MM.1S (cell line): ENCODE measurements around the gene ZC2HC1C.

Source experiments
- DNase-seq: peaks from one replicate; pipeline ENCODE4 v3.0.0-alpha.2; 2015
- H2AFZ ChIP-seq: fragments of 300-600 bp; sonication (generic); 2 replicates; pipeline ENCODE4 v1.6.0; 2016; ENCODE audit warnings: antibody characterized with exemption, low read length
- H3F3A ChIP-seq: fragments of 300-600 bp; sonication (generic); 2 replicates; pipeline ENCODE4 v1.6.1; 2016; ENCODE audit warnings: mild to moderate bottlenecking, antibody characterized with exemption, low read length, moderate library complexity, mixed read lengths; ENCODE audit not compliant: insufficient read depth
- H3K27ac ChIP-seq: fragments of 300-600 bp; sonication (generic); 2 replicates; pipeline ENCODE4 v1.5.1; 2016; ENCODE audit warnings: mild to moderate bottlenecking, low read length
- H3K27me3 ChIP-seq: fragments of 300-600 bp; sonication (generic); replicated peaks from 2 replicates; pipeline ENCODE4 v1.6.0; 2016; ENCODE audit warnings: low read length; ENCODE audit not compliant: insufficient read depth
- H3K36me3 ChIP-seq: fragments of 300-600 bp; sonication (generic); replicated peaks from 2 replicates; pipeline ENCODE4 v1.6.1; 2016; ENCODE audit warnings: mild to moderate bottlenecking, low read length, mixed read lengths; ENCODE audit not compliant: insufficient read depth
- H3K4me1 ChIP-seq: fragments of 300-600 bp; sonication (generic); 2 replicates; pipeline ENCODE4 v1.6.1; 2016; ENCODE audit warnings: low read length, mixed read lengths
- H3K4me2 ChIP-seq: fragments of 300-600 bp; sonication (generic); 2 replicates; pipeline ENCODE4 v1.6.0; 2016; ENCODE audit warnings: low read depth, low read length
- H3K4me3 ChIP-seq: fragments of 300-600 bp; sonication (generic); 2 replicates; pipeline ENCODE4 v1.5.1; 2016; ENCODE audit warnings: low read length, mixed read lengths
- H3K79me2 ChIP-seq: fragments of 300-600 bp; sonication (generic); 2 replicates; pipeline ENCODE4 v1.6.1; 2016; ENCODE audit warnings: mixed run types, low read length, mixed read lengths
- H3K9ac ChIP-seq: fragments of 300-600 bp; sonication (generic); 2 replicates; pipeline ENCODE4 v1.6.1; 2016; ENCODE audit warnings: low read length, mixed read lengths
- H3K9me2 ChIP-seq: fragments of 300-600 bp; sonication (generic); replicated peaks from 2 replicates; pipeline ENCODE4 v1.6.1; 2016; ENCODE audit warnings: mild to moderate bottlenecking, low read length, mixed read lengths; ENCODE audit not compliant: insufficient read depth
- H3K9me3 ChIP-seq: fragments of 300-600 bp; sonication (generic); replicated peaks from 2 replicates; pipeline ENCODE4 v1.6.1; 2016; ENCODE audit warnings: mild to moderate bottlenecking, low read length, mixed read lengths; ENCODE audit not compliant: insufficient read depth
- H4K20me1 ChIP-seq: fragments of 300-600 bp; sonication (generic); 2 replicates; pipeline ENCODE4 v1.6.1; 2016; ENCODE audit warnings: mild to moderate bottlenecking, low read length, moderate library complexity, mixed read lengths; ENCODE audit not compliant: insufficient read depth
- EZH2 ChIP-seq: fragments of 300-600 bp; sonication (generic); optimal IDR thresholded peaks from 2 replicates; pipeline ENCODE3; 2017; ENCODE audit warnings: low read depth, mild to moderate bottlenecking, antibody characterized with exemption, low read length, mixed read lengths
- EZH2phosphoT487 ChIP-seq: fragments of 300-600 bp; sonication (generic); IDR thresholded peaks from 2 replicates; pipeline ENCODE4 v1.6.1; 2018; ENCODE audit warnings: antibody characterized with exemption, low read length
- TF ChIP-seq, protein P1 (sequence below): fragments of 300-600 bp; sonication (generic); IDR thresholded peaks from 2 replicates; pipeline ENCODE4 v1.5.1; 2016; ENCODE audit warnings: antibody characterized with exemption, low read length, mixed read lengths

The ZC2HC1C gene, protein sequence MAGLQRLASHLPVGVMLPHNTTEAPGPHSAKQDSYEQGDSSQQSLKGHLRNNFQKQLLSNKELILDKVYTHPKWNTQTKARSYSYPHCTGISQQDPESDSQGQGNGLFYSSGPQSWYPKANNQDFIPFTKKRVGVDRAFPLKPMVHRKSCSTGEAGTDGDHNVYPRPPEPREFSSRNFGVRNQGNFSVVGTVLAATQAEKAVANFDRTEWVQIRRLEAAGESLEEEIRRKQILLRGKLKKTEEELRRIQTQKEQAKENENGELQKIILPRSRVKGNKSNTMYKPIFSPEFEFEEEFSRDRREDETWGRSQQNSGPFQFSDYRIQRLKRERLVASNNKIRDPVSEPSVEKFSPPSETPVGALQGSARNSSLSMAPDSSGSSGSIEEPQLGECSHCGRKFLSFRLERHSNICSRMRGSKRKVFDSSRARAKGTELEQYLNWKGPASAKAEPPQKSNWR

DNA sequence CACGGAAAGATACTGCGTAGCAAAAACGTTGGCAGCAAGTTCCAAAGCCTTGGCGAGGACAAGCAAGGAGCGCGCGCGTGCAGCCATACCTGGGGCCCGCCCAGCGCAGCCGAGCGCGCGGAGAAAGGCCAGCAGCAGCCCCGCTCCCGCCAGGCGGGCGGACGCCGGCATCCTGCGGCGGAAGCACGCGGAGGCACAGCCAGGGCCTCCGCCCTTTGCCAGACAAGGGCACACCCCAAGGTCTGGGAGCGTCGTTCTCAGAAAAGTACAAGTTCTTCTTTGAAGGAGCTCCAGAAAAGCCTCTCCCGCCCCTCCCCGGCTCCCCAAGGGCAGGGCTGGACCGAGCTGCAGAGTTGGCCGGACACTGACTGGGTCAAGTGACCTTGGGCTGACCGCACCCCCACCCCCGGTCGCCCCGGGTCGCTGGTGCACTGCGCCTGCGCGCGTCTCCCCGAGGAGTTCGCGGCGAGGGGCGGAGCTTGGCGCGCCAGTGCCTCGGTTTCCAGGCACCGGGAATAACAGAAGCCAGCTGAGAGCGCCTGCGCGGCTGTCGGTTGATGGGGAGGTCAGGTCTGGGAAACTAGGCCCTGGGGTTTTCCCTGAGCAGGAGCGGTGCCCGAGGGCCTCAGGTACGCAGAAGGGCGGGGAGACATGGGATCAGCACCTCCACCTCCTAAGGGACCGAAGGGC lies at the start of gene ZC2HC1C:
ZC2HC1C (plus strand) TSS at position 521 of the 690 bp plus-strand sequence. CDS start 933 bp downstream, outside the sequence.
- Histone ChIP-seq H3K27ac (peak within 1 kb of the TSS; percentile 79), H3K9me3 (no peaks in the 10 kb centered on the region), H3K4me3 (peak within 1 kb of the TSS; percentile 71), H3K9ac (peak within 1 kb of the TSS; percentile 72), H3K4me2 (peak within 1 kb of the TSS; percentile 76), H3K9me2 (no peaks in the 10 kb centered on the region), H4K20me1 (no peaks in the 10 kb centered on the region), H3K4me1 (0 out of 2 replicates have a peak, but pooled peaks cover 4% of the 10 kb centered on the region), H2AFZ (peak within 1 kb of the TSS; percentile 84), H3K79me2 (peaks cover 5% of the 10 kb centered on the region; the same call in 1 of the 2 replicates), H3K36me3 (no peaks in the 10 kb centered on the region), H3K27me3 (no peaks in the 10 kb centered on the region), H3F3A (no peaks in the 10 kb centered on the region)
- TF ChIP-seq EZH2phosphoT487: no peak
- DNase-seq: peak; percentile 72

DNA sequence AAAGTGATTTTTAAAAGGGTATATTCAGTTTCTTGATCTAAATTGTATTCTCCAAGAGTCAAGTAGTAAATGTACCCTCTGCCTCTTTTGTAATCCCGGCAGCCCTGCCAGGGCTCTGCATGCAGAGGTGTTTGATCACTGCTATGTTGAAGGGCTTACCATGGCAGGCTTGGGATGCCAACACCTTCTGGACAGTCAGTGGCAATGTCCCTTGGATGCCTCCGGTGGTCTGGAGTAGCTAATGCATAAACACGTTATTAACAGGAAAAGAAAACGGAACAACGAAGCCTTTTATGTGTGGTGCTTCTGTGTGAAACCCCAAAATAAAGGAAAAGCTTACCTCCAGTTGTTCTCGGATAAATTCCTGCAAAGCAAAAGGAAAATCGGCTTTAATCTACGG lies 46.8 kb upstream of the ZC2HC1C start:
- Histone ChIP-seq H3K9me3 (no peaks in the 10 kb centered on the region), H3K27ac (no peak overlapping the region), H4K20me1 (no peaks in the 10 kb centered on the region), H3K79me2 (no peaks in the 10 kb centered on the region), H3K4me2 (no peak overlapping the region), H3K36me3 (no peaks in the 10 kb centered on the region), H3K9ac (no peak overlapping the region), H3K9me2 (no peaks in the 10 kb centered on the region), H3K27me3 (no peaks in the 10 kb centered on the region), H3F3A (no peaks in the 10 kb centered on the region), H3K4me1 (no peaks in the 10 kb centered on the region), H3K4me3 (no peak overlapping the region), H2AFZ (no peak overlapping the region)
- DNase-seq: no peak
- TF ChIP-seq, protein P1, sequence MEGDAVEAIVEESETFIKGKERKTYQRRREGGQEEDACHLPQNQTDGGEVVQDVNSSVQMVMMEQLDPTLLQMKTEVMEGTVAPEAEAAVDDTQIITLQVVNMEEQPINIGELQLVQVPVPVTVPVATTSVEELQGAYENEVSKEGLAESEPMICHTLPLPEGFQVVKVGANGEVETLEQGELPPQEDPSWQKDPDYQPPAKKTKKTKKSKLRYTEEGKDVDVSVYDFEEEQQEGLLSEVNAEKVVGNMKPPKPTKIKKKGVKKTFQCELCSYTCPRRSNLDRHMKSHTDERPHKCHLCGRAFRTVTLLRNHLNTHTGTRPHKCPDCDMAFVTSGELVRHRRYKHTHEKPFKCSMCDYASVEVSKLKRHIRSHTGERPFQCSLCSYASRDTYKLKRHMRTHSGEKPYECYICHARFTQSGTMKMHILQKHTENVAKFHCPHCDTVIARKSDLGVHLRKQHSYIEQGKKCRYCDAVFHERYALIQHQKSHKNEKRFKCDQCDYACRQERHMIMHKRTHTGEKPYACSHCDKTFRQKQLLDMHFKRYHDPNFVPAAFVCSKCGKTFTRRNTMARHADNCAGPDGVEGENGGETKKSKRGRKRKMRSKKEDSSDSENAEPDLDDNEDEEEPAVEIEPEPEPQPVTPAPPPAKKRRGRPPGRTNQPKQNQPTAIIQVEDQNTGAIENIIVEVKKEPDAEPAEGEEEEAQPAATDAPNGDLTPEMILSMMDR: 0 out of 2 replicates have a peak, but pooled peaks have one; percentile 7
- TF ChIP-seq EZH2phosphoT487 (no peak), EZH2 (no peak)

DNA sequence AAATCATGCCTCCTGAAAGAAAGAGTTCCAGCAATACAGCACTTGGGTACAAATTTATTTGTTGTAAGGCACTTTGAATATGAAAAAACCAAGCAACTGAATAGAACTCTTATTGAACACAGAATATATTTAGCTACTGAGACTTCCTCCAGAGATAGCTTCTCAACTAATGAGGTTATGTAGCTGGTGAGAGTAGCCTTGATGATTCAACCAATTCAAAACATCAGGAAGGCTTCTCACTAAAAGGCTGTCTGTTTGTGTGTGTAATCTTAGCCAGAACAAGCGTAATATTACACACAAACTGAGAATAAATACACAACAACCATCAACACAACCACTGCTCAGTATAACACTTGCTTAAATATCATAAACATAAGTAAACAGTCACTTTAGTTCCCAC lies 46.3 kb upstream of the ZC2HC1C start:
- Histone ChIP-seq H3K27ac (no peak overlapping the region), H3K79me2 (no peaks in the 10 kb centered on the region), H4K20me1 (no peaks in the 10 kb centered on the region), H3K36me3 (no peaks in the 10 kb centered on the region), H2AFZ (no peak overlapping the region), H3F3A (no peaks in the 10 kb centered on the region), H3K4me2 (no peak overlapping the region), H3K9me3 (no peaks in the 10 kb centered on the region), H3K4me3 (no peak overlapping the region), H3K9ac (no peak overlapping the region), H3K9me2 (no peaks in the 10 kb centered on the region), H3K4me1 (no peaks in the 10 kb centered on the region), H3K27me3 (no peaks in the 10 kb centered on the region)
- TF ChIP-seq, protein P1: no peak
- TF ChIP-seq EZH2phosphoT487 (no peak), EZH2 (no peak)
- DNase-seq: no peak
